Mucosa of descending colon (tissue), 3 donors: Measurements from ENCODE around the gene HEBP1. TPM values are rescaled to one million over a fixed set of nuclear protein-coding genes. Genes with fewer than 3 reads are reported as not detected.

Source experiments
- ATAC-seq: fragments of 200-7000 bp; cut with Tn5 transposase; one replicate; pipeline ENCODE4 v1.9.1; 2020; ENCODE audit warnings: mild to moderate bottlenecking, moderate library complexity
- DNase-seq, 3 donors: peaks; one replicate each; pipeline ENCODE4 v3.0.0-alpha.2; 2020
- H3K36me3 ChIP-seq: fragments of 200-600 bp; one replicate; pipeline ENCODE4 v1.8.0; 2021; ENCODE audit warnings: low read depth, mild to moderate bottlenecking
- H3K4me1 ChIP-seq: fragments of 200-600 bp; one replicate; pipeline ENCODE4 v1.8.0; 2021; ENCODE audit warnings: low read depth, mild to moderate bottlenecking
- H3K4me3 ChIP-seq: fragments of 200-600 bp; one replicate; pipeline ENCODE4 v1.8.0; 2021; ENCODE audit warnings: mild to moderate bottlenecking
- H3K9me3 ChIP-seq: fragments of 200-600 bp; one replicate; pipeline ENCODE4 v1.8.0; 2021; ENCODE audit warnings: mild to moderate bottlenecking
- intact Hi-C, 2 donors: fragments of 100-400 bp; cut with DNase I in 1 of 2; cut with micrococcal nuclease in 1 of 2; formaldehyde crosslinking; loops; one replicate each; pipeline versions ENCODE4 v1.11.0 to v1.11.1; 2022; cut with DNase I, micrococcal nuclease
- total RNA-seq, 3 donors: library from RNA; stranded (reverse); fragmentation: NEBNext Ultra II Directional in 2 of 3; extraction: Animal tissue kit (Norgen Biotek cat#: 25700) in 2 of 3; gene quantifications; one replicate each; pipeline versions ENCODE4 v1.2.1 to v1.2.4, GENCODE V29; 2021 to 2023
- TF ChIP-seq, protein P1 (sequence below): fragments of 200-600 bp; IDR thresholded peaks from one replicate; pipeline ENCODE4 v1.8.0; 2022; ENCODE audit warnings: antibody characterized with exemption, mild to moderate bottlenecking
- donor health status: DM: no; HTN: no; CAD: no; lungs with moderate emphysema.
- donor health status: DM: no; HTN: no; CAD: no.
- donor health status: DM: no; HTN: yes; CAD: no.

Gene HEBP1
- total RNA-seq, 3 donors from 2014 or later, result 46.0 to 68.1 (median 62.1) TPM

- ATAC-seq (no peak), DNase-seq (no peak)
- TF ChIP-seq, protein P1, sequence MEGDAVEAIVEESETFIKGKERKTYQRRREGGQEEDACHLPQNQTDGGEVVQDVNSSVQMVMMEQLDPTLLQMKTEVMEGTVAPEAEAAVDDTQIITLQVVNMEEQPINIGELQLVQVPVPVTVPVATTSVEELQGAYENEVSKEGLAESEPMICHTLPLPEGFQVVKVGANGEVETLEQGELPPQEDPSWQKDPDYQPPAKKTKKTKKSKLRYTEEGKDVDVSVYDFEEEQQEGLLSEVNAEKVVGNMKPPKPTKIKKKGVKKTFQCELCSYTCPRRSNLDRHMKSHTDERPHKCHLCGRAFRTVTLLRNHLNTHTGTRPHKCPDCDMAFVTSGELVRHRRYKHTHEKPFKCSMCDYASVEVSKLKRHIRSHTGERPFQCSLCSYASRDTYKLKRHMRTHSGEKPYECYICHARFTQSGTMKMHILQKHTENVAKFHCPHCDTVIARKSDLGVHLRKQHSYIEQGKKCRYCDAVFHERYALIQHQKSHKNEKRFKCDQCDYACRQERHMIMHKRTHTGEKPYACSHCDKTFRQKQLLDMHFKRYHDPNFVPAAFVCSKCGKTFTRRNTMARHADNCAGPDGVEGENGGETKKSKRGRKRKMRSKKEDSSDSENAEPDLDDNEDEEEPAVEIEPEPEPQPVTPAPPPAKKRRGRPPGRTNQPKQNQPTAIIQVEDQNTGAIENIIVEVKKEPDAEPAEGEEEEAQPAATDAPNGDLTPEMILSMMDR, result no peak
- Histone ChIP-seq H3K4me3 (no peak overlapping the region), H3K36me3 (no peaks in the 10 kb centered on the region), H3K4me1 (peaks cover 5% of the 10 kb centered on the region), H3K9me3 (no peaks in the 10 kb centered on the region)
- intact Hi-C loops, result no loop called here
These were observed 4.3 kb upstream of the HEBP1 start for GRCh38 chr12:13004361-13004760.

- Histone ChIP-seq H3K4me3 (no peak overlapping the region), H3K4me1 (peaks cover 16% of the 10 kb centered on the region), H3K36me3 (no peaks in the 10 kb centered on the region), H3K9me3 (no peaks in the 10 kb centered on the region)
- intact Hi-C loops, result no loop called here
- no peak for DNase-seq
- no peak for ATAC-seq
- TF ChIP-seq, protein P1, result no peak
These were observed 2.4 kb upstream of the HEBP1 start for GRCh38 chr12:13002301-13003097.

- Histone ChIP-seq H3K4me3 (no peak overlapping the region), H3K4me1 (peaks cover 16% of the 10 kb centered on the region), H3K36me3 (no peaks in the 10 kb centered on the region), H3K9me3 (no peaks in the 10 kb centered on the region)
- DNase-seq (no peak), ATAC-seq (no peak)
- intact Hi-C loops, result no loop called here
- TF ChIP-seq, protein P1, result no peak
These were observed 1.6 kb upstream of the HEBP1 start for GRCh38 chr12:13001775-13002040.

- Histone ChIP-seq H3K4me3 (peak overlapping the region; percentile 26), H3K9me3 (no peaks in the 10 kb centered on the region), H3K36me3 (no peaks in the 10 kb centered on the region), H3K4me1 (peaks cover 16% of the 10 kb centered on the region)
- ATAC-seq (peak; percentile 32), DNase-seq (peak; percentile 47 to 71 (median 70))
- TF ChIP-seq, protein P1, result peak; percentile 10
- intact Hi-C loops, result no loop called here
These were observed 1.1 kb upstream of the HEBP1 start for GRCh38 chr12:13000925-13001774.

DNA sequence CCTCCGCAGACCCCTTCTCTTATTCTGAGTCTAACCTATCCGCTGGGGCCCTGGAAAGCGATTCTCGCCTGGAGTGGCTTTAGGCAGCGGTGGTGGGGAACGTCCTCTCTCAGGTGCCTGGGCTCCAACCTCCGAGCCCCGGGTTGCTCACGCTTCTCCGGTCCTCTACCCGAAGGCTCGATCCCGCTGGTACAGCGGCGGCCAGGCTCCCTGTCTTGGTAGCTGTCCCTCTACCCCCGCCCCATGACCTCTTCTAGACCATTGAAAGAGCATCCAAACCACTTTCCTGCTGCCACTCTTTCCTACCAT lies 505 bp upstream of the HEBP1 start:
- no peaks in the 10 kb centered on the region for H3K9me3 ChIP-seq
- ATAC-seq, result peak; percentile 42
- H3K4me1 ChIP-seq, result peaks cover 16% of the 10 kb centered on the region
- no peak for DNase-seq
- no peaks in the 10 kb centered on the region for H3K36me3 ChIP-seq
- intact Hi-C loops, result no loop called here
- TF ChIP-seq, protein P1, result no peak
- peak overlapping the region; percentile 26 for H3K4me3 ChIP-seq
